Activated T-cell treated with anti-CD3 and anti-CD28 coated beads, Interleukin-2, amount 50 U/mL, for 1 hour (primary cell): ENCODE measurements around the gene KIF26B.
"Not testable (repeated sequence)": the region's sequence is repeated elsewhere in the genome, so short reads cannot be mapped to it uniquely, and the experiment has no call there.

Experiments used
- DNase-seq: peaks from one replicate; pipeline ENCODE4 v3.0.0-alpha.2; 2020

KIF26B gene

DNA sequence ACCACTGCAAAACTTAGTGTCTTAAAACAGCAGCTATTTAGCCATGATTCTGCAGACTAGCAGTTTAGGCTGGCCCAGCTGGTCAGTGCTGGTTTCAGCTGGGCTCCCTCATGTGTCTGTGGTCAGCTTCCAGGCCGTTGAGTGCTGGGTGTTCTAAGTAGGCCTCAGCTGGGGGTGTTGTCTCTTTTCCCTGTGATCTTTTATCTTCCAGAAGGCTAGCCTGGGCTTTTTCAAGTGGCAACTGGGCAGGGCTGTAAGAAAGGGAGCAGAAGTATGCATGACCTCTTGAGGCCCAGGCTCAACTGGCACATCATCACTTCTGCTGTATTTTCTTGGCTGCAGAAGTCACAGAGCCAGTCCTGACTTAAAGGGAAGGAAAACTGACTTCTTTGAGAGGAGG is 136.1 kb downstream of the KIF26B start:
- DNase-seq: no peak

DNA sequence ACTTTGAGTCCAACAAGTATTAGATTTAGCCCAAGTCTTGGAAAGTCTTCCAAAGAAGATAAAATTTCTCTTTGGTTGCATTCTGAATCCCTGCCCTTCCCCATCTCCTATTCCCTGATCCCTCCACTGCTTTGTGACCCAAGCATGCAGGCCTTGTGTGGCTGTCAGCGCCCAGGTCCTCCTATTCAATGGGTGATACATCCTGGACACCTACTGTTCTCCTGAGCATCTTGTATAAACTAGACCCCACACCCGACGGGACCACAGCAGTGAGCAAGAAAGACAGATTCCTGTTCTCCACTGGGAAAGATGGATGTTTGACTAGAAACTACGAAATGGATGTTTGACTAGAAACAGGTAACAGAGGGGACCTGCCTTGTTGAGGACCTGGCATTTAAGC is 136.6 kb downstream of the KIF26B start:
- DNase-seq: no peak

DNA sequence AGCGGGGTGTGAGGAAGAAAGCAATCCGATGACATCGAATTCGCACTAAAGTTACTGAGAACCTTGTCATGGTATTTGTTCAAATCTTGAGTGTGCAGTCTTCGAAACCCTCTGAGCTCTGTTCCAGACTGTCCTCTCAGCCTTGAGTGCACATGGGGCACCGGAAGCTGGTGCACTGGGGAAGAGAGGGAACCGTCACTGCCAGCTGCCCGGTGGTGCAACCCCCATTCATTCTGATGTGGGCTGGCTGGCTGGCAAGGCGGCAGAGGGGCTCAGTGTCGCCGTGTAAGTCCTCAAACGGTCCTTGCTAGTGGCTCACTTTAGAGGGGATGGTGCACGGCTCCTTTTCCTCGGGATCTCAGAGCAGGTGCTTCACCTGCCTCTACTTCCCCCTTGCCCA is 137.4 kb downstream of the KIF26B start:
- DNase-seq: no peak

DNA sequence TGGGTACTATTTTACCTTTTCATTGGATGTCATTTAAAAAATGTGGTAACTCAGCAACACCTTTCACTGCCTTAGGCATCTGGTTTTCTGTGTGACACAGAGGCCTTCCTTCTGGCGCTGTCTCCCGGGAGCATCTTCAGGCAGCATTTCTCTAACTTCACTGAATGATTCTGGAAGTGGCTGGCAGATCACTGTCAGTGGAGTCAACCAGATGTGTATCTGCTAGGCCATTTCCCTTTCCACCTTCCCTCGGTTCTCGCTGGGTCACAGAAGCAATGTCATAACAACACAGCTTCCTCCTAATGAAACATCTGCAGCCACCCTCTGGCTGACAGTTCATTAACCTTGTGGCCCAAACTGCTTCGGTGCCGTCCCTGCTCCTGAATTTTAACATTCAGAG is 137.8 kb downstream of the KIF26B start:
- no peak for DNase-seq

DNA sequence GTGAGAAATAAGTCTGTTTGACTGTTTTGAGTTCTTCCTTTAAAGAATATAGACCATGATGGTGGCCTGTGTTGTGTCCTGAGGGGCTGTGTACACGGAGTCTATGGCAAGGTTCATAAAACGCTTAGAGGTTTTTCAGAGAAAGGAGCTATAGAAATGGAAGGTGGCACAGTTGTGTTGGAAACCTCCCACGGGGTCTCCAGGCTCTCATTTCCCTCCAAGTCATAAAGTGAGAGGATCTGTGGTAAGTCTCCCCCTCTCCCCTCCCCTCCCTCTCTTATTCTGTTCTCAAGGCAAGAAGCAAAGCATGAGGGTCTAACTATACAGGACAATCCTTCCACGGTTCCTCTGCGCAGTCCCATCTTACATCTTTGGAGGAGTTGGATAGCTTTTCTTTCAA is 139.2 kb downstream of the KIF26B start:
- no peak for DNase-seq

DNA sequence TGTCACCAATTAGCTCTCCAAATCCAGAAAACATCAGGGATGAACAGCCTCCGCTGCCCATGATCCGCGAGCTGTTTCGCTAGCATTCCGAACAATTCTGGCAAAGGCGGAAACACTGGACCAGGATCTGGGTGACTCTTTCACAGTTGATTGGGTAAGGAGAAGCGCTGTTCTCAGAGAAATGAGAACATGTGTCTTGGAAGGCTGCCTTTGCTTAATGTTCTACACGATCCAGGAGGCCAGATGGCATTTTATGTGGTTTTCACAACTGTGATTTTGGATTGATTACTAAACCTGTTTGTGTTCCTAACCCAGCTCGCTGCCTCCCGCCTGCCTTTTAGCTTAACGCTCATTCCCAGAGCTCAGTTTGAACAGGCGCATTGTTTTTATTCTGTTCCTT is 144.0 kb downstream of the KIF26B start:
- no peak for DNase-seq

DNA sequence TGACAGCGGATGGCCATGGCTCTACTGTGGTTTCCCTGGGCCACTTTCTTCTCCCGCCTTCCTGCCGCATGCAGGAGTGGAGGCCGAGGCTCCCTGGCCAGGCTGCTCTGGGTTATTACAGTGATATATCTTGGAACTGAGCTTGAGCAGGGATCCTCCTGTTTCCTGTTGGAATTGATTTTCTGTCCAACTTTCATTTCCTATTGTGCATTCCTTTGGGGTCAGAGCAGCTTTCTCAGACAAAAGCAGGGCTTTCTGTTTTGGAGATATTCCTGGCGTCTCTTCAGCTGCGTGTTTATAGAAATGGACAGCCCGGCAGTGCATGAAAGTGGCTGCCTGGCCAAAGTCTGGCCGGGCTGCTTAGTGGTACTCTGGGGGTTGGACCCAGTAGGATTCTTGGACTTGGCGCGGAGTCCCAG is 146.4 kb downstream of the KIF26B start:
- no peak for DNase-seq

DNA sequence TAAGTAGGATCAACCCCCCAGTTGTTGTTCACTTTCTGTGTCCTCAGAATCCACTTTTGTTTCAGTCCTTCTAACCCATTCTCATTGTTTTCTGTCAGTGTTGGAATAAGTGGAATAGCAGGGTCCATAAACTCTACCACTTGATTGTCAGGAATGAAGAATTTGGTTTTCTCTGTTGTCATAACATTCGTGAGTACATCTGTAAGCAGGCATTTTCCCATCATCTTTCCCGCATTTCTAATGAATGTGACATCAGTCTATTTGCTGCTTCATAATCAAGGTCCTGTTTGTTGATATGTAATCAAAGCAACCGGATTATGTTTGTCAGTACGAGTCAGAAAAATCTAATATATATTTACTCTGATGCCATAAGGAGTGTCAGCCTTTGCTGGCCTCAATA is 147.1 kb downstream of the KIF26B start:
- no peak for DNase-seq

DNA sequence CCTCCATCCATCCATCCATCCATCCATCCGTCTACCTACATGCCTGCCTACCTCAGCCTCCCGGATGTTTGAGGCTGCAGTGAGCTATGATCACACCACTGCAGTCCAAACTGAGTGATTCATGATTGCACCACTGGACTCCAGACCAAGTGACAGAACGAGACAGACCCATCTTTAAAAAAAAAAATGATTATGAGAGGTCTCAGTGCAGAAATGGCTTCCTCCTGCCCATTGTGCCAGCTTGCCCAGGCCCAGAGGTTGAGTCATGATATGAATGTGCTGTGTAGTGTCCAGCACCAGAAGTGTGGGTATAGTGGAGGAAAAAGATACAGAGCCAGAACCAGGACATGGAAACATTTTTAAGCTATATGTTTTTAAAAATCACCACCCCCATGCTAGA is 149.9 kb downstream of the KIF26B start:
- no peak for DNase-seq

DNA sequence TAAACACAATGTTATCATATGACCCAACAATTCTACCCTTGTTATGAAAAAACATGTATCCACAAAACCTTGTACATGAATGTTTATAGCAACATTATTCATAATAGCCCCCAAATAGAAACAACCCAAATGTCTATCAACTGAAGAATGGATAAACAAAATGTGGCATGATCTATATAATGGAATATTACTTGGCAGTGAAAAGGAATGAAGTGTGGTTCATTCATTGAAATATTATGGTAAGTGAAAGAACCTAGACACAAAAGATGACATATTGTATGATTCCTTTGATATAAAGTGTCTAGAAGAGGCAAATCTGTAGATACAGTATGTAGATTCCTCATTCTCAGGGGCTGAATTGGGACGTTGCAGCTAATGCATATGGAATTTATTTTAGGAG is 151.2 kb downstream of the KIF26B start:
- no peak for DNase-seq

DNA sequence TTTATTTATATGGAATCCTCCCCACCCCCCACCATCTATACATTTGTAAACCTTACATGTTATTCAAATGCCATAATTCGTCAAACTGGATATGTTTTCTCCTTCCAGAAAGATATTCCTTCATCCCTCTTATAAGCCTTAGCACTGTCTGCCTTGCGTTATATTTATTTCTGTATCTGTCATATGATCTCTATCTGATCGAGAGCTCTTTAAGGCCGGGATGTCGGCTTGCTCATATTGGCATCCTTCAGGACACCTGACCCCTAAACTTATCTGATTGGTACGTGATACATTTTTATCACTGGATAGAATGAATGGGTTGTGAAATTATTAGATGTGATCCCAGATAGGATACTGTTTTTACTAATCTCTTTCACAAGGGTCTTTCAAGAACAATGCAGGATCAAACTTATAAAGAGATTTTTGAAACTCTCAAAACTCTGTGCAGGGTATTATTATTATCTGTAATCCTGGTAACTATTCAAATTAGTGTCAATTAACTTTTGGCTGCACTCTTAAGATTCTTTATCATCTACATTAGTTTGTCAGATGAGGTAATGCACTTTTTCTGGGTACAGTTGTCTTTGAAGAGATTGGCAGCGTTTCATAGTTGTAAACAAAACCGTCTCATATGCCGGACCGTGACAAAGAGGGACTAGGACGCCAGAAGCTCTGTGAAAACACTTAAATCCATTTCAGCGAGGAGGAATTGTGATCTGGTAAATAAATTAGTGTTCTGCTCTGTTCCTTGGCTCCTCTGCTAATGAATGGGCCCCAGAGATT is 152.0 kb downstream of the KIF26B start:
- DNase-seq: no peak

DNA sequence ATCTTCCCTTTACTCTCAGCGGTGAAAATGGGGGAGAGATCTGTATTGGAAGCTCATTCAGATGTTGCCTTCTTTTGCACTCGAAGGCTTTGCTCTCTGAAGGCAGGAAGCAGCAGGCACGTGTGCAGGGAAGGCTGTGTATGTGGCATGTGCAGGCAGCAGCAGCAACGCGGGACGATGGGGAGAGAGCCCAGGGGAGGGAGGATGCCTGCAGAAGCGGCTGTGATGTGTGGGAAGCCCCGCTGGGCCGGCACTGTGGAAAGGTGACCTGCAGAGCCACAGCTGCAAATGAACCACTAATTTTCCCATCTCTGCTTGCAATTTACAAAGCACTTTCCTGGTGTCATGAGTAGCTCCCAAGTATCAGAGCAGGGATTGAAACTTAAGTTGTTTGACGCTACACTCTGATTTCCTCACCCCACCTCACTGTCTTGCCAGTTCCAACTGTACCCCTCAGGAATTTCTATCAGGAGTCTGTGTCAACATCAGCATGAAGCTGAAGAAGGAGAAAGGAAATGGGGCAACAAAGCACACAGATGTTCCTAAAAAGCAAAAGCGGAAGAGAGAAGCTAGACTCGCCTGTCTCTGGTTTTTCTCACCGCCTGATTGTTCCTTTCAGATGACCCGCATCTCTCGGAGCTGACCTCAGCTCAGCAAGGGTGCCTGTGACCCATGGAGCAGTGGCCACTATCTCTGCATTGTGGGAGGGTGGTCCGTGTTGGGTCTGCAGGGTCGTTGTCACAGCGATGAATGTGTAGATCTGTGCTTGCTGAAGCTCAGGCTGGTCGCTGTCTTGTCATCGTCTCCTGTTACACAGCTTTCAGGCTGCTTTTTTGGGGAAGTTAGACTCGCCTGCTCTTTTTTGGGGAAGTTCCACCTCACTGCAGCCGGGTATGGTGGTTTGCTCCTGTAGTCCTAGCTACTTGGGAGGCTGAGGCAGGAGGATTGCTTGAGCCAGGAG is 156.1 kb downstream of the KIF26B start:
- no peak for DNase-seq

DNA sequence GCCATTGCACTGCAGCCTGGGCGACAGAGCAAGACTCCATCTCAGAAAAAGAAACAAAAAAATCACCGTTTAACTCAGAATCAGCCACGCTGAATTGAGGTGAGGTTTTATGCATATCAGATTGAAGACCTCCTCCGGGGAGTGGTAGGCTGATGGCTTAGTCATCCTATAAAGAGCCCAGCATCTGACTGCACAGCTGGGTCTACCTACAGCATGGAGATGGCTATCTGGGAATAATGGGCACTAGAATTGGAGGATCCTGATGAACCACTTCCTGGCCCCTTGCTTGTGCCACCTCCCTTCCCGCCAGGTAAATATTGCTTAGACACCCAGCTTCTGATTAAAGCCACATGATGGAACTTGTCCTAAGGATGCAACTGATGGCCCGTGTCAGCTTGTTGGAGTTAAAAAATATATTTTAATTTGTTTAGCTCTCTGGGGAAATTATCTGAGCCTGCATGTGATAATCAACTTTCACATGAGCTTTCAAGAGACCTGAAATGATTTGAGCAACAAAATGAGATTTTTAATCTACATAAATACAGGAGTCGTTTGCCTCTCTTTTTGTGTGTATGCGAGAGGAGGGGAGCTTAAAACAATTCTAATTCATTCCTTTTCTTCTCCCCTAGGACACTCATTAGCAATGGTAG is 157.2 kb downstream of the KIF26B start:
- DNase-seq: no peak

DNA sequence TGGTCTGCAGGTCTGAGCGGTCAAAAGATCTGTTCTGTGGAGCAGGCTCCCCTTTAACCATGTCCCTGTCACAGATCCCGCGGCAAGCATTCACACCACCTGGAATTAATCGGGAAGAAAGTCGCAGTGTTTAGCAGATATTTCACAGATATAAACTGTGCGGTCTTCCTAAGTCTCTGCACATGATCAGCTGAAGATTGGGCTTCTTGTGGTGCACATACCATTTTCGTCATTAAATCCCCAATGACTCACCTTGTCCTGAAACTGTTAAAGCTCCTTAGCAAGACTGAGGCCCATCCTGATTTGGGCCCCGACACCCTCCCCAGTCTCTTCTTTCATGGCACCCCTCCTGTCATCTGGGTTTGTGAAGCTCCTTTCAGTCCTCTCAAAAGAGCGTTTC is 158.8 kb downstream of the KIF26B start:
- no peak for DNase-seq

DNA sequence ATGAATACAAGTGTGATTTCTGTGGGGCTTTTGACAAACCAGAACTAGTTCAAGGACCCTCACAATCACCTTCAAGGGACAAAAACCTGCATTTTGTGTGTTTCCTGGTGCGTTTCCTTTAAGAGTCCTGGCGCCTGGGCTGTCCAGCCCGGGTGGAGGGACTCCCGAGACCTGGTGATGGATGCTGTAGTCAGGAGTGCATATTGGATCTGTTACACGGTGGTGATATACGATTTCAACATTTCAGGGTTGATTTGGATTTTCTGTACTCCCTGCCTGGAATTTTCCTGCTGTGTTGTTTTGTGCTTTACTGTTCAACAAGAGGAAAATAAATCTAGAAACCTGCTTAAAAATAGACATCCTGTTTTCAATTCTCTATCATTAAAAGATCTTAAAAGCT is 162.0 kb downstream of the KIF26B start:
- no peak for DNase-seq

DNA sequence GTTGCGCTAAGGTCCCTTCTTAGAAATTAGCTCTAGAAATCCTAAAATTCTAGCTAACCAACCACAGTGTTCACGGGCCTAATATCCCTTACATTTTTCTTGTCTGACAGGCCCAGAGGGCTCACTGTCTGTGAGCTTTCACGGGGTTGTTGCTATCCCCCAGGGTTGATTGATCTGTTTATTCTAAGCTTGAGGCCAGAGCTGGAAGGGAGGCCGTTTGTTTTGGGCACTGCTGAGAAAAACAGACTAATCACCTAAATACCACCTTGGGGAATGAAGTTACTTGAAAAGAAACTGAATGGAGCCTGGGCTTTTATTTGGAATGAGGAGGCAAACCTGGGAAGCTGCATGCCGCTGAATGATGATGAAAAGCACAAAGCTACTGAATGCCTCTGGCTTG is 162.4 kb downstream of the KIF26B start:
- no peak for DNase-seq

DNA sequence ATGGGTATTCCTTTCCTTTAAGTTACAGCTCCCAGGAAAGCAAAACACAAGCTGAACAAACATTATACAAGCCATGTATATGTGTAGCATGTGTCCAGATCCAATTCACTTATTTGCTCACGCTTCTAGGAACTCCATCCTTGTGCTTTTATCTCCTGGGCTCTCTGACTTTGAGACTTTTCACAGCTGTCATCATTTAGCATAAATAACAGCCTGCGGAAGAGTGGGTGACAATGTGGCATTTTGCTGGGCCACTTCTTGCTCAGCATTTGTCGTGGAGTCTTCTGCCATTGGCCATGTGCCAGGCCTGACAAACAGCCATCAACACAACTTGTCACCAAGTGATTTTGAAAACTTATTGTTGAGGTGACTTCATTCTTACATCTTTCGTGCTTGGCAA is 164.3 kb downstream of the KIF26B start:
- no peak for DNase-seq

DNA sequence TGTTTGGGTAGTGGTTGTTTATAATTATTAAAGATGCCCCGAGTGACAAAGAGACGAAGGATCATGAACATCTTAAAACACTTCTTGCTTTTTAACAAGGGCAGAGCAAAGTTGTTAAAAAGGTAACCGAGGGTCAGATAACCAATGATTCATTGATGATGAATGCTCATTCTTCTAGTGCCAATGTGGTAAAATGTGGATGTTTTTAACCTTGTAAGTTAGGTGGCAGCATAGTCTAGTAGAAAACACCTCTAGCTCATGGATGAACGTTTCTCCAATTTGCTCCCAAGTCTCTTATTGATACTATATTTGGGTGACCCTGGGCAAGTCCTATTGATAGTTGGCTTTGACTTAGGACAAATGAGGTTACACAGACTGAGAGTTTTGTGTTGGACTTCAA is 167.9 kb downstream of the KIF26B start:
- no peak for DNase-seq

DNA sequence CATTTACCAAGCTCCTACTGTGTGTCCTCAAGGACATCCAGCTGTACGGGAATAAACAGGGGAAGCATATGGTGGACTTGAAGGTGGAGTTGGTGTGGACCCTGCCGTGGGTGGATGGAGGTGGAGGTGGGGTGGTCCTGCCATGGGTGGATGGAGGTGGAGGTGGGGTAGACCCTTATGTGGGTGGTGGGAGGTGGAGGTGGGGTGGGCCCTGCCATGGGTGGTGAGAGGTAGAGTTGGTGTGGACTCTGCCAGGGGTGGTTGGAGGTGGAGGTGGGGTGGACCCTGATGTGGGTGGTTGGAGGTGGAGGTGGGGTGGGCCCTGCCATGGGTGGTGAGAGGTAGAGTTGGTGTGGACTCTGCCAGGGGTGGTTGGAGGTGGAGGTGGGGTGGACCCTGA is 169.0 kb downstream of the KIF26B start:
- not testable (repeated sequence) for DNase-seq

DNA sequence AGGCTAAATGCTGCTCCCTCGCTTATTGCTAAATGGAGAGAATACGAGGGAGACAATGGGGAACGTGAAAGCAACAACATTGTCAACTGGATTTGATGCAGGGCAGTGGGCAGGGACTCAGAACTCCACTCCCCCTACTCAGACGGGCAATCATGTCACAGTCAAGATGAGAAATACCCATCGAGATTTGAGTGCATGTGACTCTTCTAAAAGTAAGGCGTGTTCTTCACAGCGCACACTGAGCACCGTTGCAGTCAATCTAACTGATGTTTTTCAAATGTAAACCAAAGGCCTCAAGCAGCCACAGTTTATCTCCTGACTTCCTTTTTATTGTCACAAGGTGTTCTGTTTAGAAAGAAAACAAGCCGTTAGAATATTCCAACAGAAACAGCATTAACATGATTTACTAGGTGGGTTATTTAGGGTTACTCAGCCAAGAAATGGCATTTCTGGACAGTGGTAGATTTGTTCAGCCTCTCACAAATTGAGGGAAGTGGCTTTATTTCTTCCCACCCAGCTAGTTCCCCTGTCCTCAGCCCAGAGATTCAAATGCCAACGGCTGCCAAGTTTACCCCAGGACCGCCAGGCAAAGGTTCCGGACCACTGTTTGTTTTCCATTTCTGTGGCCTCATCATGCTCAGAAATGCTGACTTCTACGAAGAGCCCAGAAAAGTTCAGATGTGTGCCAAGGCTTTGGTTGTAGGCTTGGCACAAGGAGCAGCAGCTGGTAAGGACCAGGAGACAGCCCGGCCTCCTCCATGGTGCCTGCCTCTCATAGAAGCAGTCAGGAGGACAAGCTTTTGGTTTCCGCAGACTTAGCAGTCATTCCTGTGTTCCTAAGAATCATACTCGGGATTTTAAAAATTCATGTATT is 171.4 kb downstream of the KIF26B start:
- no peak for DNase-seq

DNA sequence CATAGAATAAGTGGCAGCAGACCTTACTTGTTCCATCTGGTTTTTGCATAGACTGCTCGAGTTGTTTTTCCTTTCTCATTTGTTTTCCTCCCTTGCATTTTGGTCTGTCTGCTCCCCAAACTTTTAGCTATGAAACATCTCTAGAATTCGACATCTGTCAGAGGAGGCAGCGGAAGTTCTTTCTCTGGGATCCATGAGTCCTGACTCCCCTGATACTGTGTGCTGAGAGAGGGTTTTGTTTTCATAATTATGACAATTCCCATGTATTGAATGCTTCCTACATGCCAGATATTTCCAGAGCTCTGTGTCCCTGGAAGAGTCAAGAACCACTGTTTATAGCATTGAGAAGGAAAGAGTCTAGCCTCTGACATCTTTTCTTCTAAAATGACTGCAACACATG is 172.6 kb downstream of the KIF26B start:
- DNase-seq: no peak

DNA sequence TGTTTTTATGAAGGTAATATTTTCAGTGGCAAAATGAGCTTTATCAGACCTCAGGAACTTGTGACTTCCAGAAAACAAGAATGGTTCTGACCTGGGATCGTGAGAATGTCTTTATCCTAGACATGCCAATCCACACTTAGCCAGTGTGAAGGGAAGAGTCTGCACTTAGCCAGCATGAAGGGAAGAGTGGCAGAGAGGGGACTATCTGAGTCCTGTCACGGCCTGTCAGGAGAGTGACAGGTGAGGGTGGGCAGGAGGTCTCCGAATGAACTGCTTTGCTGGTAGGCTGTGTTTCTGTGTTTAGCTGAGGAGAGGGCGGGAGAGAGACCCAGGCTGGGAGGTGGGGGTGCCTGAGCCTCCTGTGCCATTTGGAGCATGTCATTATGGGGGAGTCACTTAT is 173.1 kb downstream of the KIF26B start:
- no peak for DNase-seq

DNA sequence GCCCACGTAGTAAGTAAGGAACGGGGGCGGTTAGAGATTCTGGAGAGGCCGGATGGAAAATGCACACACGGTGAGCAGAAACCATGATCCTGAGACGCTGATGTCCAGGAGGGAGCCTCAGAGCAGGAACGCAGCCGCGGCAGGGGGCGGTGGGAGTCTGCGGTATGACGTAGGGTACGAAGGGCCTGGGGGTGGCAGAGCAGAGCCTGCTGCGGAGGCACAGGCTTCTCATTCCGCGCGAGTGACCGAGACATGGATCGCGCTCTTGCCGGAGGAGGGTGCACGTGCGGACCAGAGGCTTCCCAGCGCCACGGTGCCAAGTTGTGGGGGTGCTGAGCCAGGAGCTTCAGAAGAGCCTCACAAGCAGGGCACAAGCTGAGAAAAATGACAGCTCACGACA is 176.2 kb downstream of the KIF26B start:
- no peak for DNase-seq
